Lower leg skin (tissue), 3 donors: Measurements from ENCODE around the gene BCL2L11.

Experiments used
- POLR2A ChIP-seq, 2 donors: fragments of 450-650 bp; IDR thresholded peaks; one replicate each; pipeline ENCODE4 v1.6.1; 2016 to 2017; ENCODE audit warnings: antibody characterized with exemption in 2 of 2, mild to moderate bottlenecking in 1 of 2, moderate library complexity in 1 of 2
- TF ChIP-seq, protein P1 (sequence below), 3 donors: fragments of 450-650 bp; IDR thresholded peaks; one replicate each; pipeline ENCODE4 v1.5.1; 2016; ENCODE audit warnings: antibody characterized with exemption in 3 of 3, mild to moderate bottlenecking in 3 of 3, moderate library complexity in 2 of 3

DNA sequence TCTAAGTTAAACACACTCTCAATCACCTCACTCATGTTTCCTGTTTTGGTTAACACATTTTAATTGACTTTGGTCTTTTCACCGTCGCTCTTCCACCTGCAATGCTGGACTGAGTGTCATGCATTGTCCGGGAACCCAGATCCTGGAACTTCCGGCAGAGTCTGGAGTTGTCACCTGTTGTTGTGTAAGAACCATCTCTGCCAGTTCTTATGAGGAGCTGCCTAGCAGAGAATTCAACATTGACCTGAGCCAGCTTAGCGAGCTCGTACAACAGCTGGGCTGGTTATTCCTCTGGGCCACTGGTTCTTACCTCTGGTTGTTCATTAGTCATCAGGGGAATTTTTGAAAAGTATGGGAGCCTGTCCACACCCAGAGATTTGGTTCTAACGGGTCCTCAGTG is 75.7 kb downstream of the BCL2L11 start:
- TF ChIP-seq, protein P1, sequence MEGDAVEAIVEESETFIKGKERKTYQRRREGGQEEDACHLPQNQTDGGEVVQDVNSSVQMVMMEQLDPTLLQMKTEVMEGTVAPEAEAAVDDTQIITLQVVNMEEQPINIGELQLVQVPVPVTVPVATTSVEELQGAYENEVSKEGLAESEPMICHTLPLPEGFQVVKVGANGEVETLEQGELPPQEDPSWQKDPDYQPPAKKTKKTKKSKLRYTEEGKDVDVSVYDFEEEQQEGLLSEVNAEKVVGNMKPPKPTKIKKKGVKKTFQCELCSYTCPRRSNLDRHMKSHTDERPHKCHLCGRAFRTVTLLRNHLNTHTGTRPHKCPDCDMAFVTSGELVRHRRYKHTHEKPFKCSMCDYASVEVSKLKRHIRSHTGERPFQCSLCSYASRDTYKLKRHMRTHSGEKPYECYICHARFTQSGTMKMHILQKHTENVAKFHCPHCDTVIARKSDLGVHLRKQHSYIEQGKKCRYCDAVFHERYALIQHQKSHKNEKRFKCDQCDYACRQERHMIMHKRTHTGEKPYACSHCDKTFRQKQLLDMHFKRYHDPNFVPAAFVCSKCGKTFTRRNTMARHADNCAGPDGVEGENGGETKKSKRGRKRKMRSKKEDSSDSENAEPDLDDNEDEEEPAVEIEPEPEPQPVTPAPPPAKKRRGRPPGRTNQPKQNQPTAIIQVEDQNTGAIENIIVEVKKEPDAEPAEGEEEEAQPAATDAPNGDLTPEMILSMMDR (IDR thresholded peaks at IDR 0.05): no peak
- no peak for TF ChIP-seq POLR2A (IDR thresholded peaks at IDR 0.05)
